Measurements from ENCODE around the gene STAT5A. TPM values are rescaled to one million over a fixed set of nuclear protein-coding genes. Genes with fewer than 3 reads are reported as not detected.

Gene STAT5A
- total RNA-seq, 1 experiment from 2014 or later: 6.4 TPM

- H2BK15ac ChIP-seq (ENCODE audit: low read depth, low read length): no peak overlapping the region
- H3K27me3 Mint-ChIP-seq (ENCODE audit: low read depth): peaks cover 38% of the 10 kb centered on the region
- H3K4ac ChIP-seq (ENCODE audit: low read depth, low read length): no peak overlapping the region
- H2AFZ ChIP-seq (ENCODE audit: low read length): no peak overlapping the region
- no peaks in the 10 kb centered on the region for H4K20me1 ChIP-seq (ENCODE audit: control insufficient read depth, insufficient read depth, insufficient read length)
- no peak overlapping the region for H4K91ac ChIP-seq (ENCODE audit: insufficient read length, low read depth, low read length)
- H2BK120ac ChIP-seq (ENCODE audit: low read depth, low read length, poor library complexity, severe bottlenecking): no peak overlapping the region
- H3K4me3 Mint-ChIP-seq: peak overlapping the region; percentile 40 to 52; a peak in 3 of 5 replicates
- H3T11ph ChIP-seq (ENCODE audit: low read length): no peak overlapping the region
- H3K4me2 ChIP-seq (ENCODE audit: insufficient read depth, insufficient read length, low read length): peak overlapping the region; percentile 19
- H3K4me1 ChIP-seq (ENCODE audit: insufficient read depth, low read length): peaks cover 5% of the 10 kb centered on the region; the same call in 1 of the 2 replicates
- no peak overlapping the region for H3K18ac ChIP-seq (ENCODE audit: insufficient read length, low read depth, low read length)
- H2AK5ac ChIP-seq (ENCODE audit: insufficient read length, low read length): no peak overlapping the region
- H2BK5ac ChIP-seq (ENCODE audit: insufficient read length, low read length): no peak overlapping the region
- no peaks in the 10 kb centered on the region for H3K79me1 ChIP-seq (ENCODE audit: insufficient read depth, low read depth, low read length, poor library complexity, severe bottlenecking)
- H3K23ac ChIP-seq (ENCODE audit: insufficient read length, low read depth, low read length): no peak overlapping the region
- H3K9me3 Mint-ChIP-seq: no peaks in the 10 kb centered on the region
- H2BK12ac ChIP-seq (ENCODE audit: insufficient read length, low read depth, low read length): no peak overlapping the region
- no CpG with 5 or more reads among the region's 44 CpGs for WGBS (ENCODE audit: extremely low coverage, insufficient read length, low lambda C conversion rate)
- peak; percentile 78 for DNase-seq
- no peak overlapping the region for H3K9ac ChIP-seq (ENCODE audit: extremely low read depth, insufficient read length, low read length)
- H3K9me3 ChIP-seq (ENCODE audit: control insufficient read depth, low read depth, low read length): no peaks in the 10 kb centered on the region
- no peak overlapping the region for H3K27ac ChIP-seq (ENCODE audit: insufficient read length, low read depth, low read length)
- no peak overlapping the region for H2BK20ac ChIP-seq (ENCODE audit: low read depth, low read length, poor library complexity, severe bottlenecking)
- no peak overlapping the region for H3K27ac Mint-ChIP-seq
- TF ChIP-seq CTCF (conservative IDR thresholded peaks at IDR 0.05): no peak
- H3K27me3 ChIP-seq (ENCODE audit: insufficient read depth, low read length): no peaks in the 10 kb centered on the region; the same call in 1 of the 2 replicates
- peaks cover 4% of the 10 kb centered on the region for H3K23me2 ChIP-seq (ENCODE audit: insufficient read length, low read depth, low read length, poor library complexity, severe bottlenecking)
- no peak overlapping the region for H4K8ac ChIP-seq (replicated peaks; ENCODE audit: insufficient read length, low read depth, low read length)
- peaks cover 0 to 2% (median 0%) of the 10 kb centered on the region in 3 experiments; a peak in 2 of 7 replicates for H3K36me3 Mint-ChIP-seq (ENCODE audit: insufficient read depth in 1 of 3, low read depth in 3 of 3)
- H3K79me2 ChIP-seq (ENCODE audit: insufficient read depth, low read length): no peaks in the 10 kb centered on the region
- H4K5ac ChIP-seq (ENCODE audit: insufficient read length, low read depth, low read length): no peak overlapping the region
- H3K56ac ChIP-seq (ENCODE audit: insufficient read length, low read depth, low read length): no peak overlapping the region
- peak overlapping the region; percentile 25; the same call in 1 of the 2 replicates for H3K14ac ChIP-seq (ENCODE audit: insufficient read depth, low read length)
- peaks cover 4 to 18% of the 10 kb centered on the region in 2 experiments for H3K4me1 Mint-ChIP-seq
Measured at GRCh38 chr17:42288803-42289610, 709 bp downstream of the STAT5A start.
